ENCODE measurements around the gene DOK5.
A peak's percentile ranks its signal among the peaks of the same experiment; 100 is the strongest.
"Not testable (repeated sequence)": the region's sequence is repeated elsewhere in the genome, so short reads cannot be mapped to it uniquely, and the experiment has no call there.

Gene DOK5

GRCh38 chr20:54470697-54471096 is 4.7 kb upstream of the DOK5 start:
- DNase-seq = no peak

DNA sequence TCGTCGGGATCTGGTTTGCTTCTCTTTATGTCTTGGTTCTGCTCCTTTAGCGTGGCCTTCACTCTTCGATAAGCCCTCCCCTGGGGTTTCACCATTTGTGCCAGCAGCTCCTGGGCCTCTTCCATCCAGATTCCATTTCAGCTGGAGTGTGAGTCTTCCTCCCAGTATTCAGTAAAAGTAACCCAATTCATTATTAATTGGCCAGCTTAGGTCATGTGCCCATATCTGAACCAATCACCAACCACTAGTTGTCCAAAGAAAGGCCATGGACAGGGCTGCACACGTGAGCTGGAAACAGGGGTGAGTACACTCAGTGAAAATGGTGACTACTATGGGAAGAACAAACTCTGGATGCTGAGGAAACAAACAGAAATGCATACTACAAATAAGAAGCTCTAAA is 2.8 kb upstream of the DOK5 start:
- DNase-seq = no peak

- no peak for DNase-seq
These were observed 2.1 kb upstream of the DOK5 start for GRCh38 chr20:54473340-54473739.

- DNase-seq = peak in 2 of 58 donors; percentile 4 to 15
These were observed 1.3 kb upstream of the DOK5 start for GRCh38 chr20:54474046-54474445.

GRCh38 chr20:54474866-54475265 is 527 bp upstream of the DOK5 start:
- peak in 3 of 58 donors; percentile 6 to 22 (median 8) for DNase-seq

DNA sequence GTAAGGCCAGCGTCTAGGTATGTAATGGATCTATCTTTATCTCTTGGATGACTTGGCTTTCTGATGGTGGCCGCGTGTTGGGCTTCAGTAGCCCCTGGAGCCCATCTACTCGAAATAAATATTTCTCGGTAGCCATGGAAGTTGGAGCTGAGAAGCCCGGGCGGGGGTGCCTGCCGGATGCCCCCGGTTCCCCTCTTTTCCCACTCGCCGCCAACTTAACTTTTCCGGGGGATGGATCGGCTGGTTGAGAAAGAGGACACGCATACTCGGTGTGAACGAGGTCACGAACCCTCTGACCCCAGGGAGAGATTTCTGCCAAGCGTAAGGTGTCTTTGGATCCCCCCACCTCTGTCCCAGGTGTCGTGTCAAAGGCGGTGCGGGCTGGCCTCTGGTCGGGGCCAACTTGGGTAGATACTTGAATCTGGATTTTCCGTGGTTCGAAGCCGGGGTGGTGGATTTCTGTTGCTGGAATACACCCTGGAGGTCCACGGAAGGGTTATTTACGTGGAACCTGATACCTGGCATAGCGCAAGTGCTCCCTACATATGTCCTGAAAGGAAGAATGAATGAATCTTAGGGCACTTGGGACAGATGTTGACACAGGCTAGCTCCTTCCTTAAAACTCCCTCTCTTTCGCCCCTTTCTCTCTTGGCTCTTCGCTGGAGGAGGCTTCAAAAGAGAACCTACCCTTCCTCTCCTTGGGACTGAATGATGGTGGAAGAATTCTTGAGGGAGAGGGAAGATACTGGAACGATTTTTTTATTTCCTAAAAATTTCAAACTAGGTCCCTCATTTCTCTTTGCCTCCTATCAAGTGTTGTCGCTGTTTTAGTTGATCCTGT is 996 bp downstream of the DOK5 start:
- peak in 4 of 58 donors; percentile 0 to 11 (median 6) for DNase-seq

DNA sequence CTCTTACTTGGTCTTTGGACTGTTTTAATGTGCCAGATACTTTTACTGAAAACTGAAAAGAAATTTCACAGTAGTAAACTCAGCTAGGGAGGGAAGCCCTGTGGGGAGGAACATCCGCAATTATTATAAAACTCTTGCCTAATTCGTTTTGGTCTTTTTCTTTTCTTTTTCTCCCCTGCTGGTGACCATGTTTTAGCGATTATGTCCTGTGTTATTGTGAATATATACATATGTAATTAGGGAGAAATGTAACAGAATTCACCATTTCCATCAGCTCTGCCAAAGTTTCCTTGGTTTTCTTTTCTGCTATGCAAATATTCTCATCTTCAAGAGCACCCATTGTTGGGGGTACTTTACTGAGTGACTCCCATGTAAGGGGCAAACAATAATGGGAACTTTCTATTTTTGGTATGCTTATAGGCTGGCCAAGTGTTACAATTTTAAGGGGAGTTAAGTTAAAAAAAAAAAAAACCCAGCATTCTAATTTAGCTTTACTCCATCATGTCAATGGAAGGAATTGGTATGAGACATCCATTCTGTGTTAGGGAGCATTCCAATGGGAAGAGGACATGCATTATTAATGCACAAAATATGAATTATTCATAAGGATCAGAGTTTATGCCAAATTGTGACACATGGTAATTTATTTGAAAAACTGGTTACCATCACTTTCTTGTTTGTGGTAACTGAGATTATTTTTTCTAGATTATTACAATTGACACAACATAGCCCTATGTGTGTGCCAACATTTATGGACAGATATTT is 2.0 kb downstream of the DOK5 start:
- no peak for DNase-seq

DNA sequence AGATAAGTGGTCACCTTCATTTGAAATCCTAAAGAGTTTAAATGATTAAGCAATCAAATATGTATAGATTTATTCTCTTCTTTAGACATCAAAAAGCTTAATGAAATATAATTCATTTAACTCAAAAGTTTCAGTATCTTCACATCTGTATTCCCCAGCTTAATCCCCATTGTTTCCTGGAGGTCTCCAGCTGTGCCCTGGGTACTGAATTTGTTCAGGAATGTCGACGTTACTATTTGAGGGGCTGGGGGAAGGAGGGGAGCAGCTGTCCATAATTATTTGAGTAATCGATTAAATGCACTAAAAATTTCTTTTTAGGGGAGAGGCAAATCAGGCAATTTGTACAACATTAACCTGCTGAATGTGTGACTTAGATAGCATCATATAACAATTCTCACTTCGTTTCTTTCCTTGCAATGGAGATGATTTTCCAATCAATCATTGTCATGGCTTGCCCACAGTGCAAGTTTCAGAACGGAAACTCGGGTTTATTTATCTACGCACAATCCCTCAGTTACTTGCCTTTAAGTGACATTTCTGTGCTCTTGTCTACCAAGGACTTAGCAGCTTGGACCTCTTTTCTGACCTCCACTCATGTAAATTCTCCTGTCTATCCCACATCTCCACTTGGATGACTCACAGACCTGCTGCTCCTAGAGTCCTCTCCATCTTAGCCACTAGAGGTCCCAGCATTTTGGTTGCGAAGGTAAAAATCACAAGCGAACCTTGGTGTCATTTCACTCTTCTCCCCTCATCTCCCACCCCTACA is 3.9 kb downstream of the DOK5 start:
- DNase-seq = no peak

- DNase-seq = not testable (repeated sequence)
These were observed 4.5 kb downstream of the DOK5 start for GRCh38 chr20:54479937-54480336.

DNA sequence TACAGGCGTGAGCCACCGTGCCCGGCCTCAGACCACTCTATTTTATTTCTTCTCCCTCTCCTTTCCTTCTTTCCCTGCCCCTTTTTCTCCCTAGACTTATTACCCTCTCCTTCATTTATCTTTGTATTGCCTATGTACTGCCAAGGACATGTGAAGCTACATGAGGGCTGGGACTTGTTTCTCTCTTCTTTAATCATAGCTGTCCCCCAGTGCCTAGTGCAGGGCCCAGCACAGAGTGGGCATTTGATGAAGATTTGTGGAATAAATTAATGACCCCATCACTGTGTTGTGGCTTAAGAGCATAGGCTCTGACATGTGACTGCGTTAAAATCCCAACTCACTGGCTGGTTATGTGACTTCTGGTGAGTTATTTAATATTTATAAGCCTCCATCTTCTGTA is 6.0 kb downstream of the DOK5 start:
- DNase-seq = no peak

DNA sequence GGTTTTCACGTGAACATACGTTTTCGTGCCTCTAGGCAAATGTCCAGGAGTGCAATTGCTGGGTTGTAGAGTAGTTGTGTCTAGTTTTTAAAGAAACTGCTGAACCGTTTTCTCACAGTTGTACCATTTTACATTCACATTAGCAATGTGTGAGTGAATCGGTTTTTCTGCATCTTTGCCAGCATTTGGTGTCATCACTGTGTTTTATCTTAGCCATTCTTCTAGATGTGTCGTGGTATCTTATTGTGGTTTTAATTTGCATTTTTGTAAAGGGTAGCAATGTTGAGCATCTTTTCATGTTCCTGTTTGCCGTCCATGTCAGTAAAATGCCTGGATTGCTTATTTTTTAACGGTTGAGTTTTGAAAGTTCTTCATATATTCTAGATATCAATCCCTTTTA is 10.2 kb downstream of the DOK5 start:
- no peak for DNase-seq

DNA sequence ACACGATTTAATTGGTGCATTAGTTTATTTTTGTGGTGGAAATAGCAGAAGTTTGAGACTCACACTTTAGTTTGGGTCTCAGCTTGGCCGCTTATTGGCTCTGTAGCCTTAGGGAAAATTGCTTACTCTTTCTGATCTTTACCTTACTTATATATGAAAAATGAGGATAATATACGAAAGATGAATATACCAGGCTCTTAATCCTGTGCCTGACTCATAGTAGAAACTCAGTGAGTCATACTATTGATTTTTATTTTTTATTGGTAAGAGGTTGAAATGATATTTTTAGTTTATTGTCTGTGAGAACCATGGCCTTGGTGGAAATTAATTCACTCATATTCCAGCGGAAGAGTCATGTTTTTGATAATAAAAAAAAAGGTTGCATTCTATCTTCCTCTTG is 11.2 kb downstream of the DOK5 start:
- DNase-seq = no peak

DNA sequence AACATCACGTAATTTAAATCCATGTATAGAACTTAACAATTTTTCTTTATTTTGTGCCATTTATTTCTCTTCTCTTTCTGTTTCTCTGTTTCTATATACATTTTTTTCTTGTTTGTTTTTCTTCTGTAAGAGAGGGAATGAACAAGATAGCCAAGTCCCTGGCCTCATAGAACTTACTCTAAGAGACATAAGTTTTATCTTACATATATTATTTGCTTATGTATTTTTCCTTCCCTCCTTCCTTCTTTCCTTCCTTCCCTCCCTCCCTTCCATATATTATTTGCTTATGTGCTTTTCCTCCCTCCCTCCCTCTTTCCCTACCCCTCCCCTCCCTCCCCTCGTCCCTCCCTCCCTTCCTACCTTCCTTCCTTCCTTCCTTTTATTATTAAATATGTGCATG is 13.0 kb downstream of the DOK5 start:
- no peak for DNase-seq

DNA sequence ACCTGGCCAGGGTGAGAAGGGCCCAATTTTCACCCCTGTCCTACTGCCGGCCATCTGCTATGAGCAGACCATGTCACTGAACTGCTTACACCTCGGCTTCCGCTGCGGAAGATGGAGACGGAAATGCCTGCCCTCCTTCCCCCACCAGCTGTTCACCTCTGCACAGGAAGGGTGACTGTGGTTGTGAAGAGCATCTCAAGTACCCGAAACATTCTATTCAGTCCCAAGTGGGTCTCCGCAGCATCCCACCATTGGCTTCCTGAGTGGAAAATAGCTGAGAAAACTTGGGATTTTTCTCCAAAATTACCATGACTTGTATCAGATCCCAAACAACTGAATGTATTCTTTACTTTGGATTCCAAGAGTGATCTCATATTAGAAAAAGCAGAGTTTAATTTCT is 16.1 kb downstream of the DOK5 start:
- DNase-seq = no peak

DNA sequence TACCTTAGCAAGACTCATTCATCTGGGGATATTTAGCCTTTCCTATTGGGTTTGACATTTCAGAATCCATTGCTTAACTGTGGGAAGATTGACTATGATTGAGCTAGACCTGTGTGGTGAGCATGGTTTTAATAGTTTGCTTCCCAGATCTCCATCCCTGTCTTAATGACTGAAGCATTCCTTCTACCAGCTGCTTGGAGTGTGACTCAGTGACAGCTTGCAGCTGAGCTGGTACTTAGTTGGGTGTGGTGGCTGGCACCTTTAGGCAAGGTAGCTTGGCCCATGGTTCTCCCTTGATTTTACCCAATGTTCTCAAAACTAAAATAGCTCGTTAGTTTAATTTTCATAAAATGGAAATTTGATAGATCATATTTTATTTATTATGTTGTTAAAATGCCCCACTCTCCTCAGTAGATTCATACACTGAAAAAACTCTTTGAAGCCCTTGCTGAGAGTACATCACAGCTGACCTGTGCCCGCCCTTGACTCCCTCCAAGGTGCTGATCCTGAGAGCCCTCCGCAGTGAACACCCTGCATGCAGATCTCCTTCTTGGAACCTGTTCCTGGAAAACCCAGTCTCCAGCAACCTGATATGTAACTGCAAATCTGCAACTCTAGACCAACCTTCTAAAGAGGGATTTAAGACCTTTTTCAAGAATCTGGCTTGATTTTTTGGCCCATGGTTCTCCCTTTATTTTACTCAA is 19.1 kb downstream of the DOK5 start:
- no peak for DNase-seq

- DNase-seq = no peak
These were observed 22.7 kb downstream of the DOK5 start for GRCh38 chr20:54497931-54498718.

DNA sequence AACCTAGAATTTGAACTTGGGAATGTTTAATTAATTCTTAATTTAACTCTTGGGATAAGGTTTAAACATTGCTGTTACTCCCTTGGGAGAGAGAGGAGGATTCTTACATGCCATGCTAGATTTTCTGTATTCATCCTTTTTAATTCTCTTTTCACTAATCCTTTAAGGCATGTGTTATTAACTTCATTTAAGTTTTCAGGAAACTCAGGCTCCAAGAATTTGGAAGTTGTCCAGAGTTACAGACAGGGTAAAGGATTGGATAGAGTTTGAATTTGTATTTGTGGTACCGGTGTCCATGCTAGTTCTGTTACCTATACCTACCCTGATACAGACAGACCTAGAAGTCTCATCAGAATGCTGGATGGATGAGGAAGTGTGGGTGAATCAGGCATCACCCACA is 23.7 kb downstream of the DOK5 start:
- no peak for DNase-seq

- no peak for DNase-seq
These were observed 26.8 kb downstream of the DOK5 start for GRCh38 chr20:54502179-54502578.

- no peak for DNase-seq
These were observed 31.2 kb downstream of the DOK5 start for GRCh38 chr20:54506643-54507042.

GRCh38 chr20:54510541-54511129 is 35.2 kb downstream of the DOK5 start:
- DNase-seq = peak in 47 of 58 donors; percentile 1 to 72 (median 20)
